ENCODE data around the gene PRKG1.
"Not testable (repeated sequence)": the region's sequence is repeated elsewhere in the genome, so short reads cannot be mapped to it uniquely, and the experiment has no call there.

Gene PRKG1

DNA sequence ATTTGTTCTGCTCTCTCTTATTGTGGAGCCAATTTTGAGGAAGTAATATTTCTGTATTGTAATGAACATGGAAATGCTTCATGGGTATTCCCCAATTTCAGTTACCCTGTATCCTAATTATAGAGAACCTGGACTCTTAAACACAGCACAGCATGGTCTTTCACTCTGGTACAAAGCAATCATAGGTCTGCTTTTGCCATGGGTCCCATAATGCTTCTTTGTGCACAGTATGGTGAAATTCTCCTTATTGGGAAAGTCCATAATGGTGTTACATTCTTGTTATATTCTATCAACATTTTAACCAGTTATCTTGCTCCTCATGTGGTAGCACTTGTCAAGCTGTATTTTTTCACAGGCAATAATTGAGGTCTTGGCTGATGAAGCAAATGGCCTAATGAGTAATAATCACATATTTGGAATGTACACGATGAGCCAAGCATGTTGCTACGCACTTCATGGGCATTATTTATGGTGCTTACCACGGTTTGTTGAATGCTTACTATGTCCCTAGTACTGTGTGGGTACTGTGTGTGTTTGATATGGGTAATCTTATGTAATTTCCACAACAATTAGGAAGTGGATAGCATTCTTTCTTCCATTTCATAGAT is 42.9 kb downstream of the PRKG1 start:
- DNase-seq (ENCODE audit: low read depth, low spot score): no peak

DNA sequence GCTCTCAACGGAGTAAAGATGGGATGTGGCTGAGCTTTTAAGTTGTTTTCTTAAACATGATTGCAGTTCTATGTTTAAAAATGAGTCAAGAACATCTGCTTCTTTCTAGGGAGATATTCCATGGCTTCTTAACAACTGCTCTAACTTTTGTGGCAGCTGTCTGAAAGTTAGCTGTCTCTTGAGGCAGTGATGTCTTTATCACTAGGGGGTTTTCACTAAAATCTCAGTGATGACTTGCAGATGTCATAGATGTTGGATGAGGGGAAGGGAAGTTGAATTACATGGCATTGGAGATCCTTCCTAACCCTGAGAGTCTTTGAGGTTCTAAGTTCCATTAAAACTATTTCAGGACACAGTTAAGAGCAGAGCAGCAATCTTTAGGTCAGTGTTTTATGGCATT is 43.5 kb downstream of the PRKG1 start:
- DNase-seq (ENCODE audit: low read depth, low spot score): no peak

DNA sequence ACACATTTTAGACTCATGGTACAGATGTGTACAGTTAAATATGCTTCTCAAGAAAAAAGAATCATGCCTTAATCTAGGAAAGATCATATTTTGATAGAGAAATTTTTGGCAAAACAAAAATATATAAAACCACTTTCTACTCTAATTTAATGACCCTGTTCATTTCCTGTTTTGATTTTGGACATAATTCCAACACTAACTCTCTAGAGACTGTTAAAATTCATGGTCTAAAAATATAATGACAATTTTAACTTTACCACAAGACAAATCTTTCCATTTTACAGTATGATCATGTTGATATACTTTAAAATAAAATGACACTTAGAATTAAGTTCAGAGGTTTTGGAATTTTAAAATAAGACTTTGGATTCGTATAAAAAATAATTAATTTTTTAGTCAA is 45.2 kb downstream of the PRKG1 start:
- DNase-seq (ENCODE audit: low read depth, low spot score): no peak

DNA sequence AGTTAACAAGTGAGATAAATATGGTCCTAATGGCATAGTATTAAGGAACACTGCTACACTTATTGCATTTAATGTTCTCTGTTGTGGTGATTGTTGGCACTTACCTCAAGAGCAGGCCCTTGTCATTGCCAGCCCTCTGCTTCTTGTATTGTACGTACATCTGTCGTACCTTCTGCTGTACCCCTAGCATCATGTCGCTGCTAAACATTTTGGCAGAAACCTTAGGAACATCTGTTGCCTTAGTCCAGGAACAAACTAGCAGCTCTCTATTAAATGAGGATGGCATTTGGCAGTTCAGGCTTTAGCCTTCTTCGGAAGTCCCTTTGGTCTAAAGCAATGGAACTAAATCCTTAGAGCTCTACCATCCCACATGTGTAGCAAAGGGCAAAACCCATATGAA is 47.6 kb downstream of the PRKG1 start:
- DNase-seq (ENCODE audit: low read depth, low spot score): no peak

DNA sequence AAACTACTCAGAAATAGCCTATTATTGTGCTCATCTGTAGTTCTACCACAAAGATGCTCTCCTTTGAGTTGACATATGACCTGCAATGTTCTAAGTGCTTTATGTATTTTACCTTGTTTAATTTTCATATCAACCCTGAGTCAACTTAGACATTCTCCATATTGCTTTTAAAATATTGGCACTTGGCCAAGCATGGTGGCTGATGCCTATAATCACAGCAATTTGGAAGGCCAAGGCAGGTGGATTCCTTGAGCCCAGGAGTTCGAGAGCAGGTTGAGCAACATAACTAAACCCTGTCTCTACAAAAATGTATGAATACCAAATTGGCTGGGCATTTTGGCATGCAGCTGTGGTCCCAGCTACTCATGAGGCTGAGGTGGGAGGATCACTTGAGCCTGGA is 50.6 kb downstream of the PRKG1 start:
- no peak for DNase-seq (ENCODE audit: low read depth, low spot score)

DNA sequence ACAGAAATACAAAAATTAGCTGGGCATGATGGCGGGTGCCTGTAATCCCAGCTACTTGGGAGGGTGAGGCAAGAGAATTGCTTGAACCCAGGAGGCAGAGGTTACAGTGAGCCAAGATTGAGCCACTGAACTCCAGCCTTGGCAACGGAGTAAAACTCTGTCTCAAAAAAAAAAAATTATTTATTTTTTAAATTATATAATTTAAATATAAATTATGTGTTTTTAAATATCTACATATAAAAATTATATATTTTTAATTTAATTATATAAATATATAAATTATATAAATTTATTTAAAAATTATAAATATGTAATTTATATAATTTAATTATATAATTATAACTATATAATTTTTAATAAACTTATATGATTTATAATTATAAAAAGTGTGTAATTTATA is 51.2 kb downstream of the PRKG1 start:
- no peak for DNase-seq (ENCODE audit: low read depth, low spot score)

DNA sequence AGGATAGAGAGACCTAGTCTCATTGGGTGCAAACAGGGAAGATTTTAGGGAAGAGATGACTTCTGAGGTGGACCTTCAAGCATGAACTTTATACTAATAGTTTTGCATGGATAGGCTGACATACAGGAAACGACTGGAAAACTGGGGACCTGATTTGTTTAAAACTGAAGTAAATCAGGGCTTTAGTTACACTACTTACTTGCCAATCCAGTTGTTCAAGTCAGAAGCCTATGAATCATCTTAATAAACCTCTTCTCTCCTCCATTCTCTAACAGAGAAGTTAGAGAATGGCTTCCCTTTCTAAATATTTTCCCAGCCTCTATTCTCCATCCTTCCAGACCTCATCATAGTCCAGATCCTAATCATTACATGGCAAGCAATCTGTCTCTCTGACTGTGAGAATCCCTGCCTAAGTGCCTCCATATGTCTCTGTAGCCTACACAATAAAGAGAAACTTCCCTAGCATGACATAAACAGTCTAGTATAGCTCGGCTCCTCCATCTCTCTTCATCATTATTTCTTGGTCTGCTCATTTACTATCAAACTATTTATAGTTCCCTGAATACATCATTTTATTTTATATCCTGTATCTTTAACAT is 55.8 kb downstream of the PRKG1 start:
- no peak for DNase-seq (ENCODE audit: low read depth, low spot score)

DNA sequence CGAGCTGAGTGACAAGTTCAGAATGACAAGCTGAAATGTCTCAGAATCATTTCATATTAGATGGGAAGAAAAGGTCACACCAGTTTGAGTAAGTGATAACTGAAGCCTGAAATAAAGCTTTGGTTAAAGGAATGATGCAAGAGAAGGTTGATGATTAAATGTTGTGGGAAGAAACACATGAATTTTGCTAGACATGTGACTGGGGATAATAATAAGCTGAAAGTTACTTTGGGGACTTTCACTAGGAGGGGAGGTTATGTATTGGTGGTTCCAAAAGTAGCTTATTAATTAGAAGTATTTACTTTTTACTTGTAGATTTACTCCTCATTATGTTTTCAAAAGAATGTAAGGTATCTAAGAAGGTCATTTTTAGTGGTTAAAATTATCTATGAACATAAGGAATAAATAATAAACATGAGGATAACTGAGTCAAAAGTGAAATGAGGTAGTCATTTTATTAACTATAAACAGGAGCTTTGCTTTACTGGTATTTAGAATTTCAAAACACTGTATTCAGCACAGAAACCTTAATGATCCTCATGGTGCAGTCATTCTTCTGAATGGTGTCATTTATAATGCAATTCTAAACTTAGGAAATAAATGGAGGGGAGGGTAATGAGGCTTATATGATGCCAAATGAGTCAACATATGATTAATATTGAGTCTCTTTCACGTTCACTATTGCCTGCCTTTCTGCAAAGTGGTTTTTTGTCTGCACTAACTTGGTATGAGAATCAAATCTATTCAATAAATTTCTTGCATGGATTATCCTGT is 63.7 kb downstream of the PRKG1 start:
- DNase-seq (ENCODE audit: low read depth, low spot score): no peak

DNA sequence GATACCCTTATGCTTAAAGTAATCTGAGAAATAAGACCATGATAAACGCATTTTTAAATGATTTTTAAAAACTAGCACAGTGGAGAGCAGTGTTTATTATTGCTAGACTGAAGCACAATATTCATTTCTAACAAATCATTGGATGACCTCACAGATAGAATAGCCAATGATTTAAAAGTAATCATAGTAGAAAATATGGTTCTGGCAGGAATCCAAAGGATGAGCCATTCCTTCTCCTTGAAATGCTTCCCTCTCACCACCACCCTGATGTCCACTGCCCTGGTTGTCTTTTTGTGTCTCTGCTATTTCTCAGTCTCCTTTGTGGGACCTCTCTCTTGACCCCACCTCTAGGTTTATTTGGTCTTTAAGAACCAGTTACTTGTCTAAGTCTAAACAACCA is 64.9 kb downstream of the PRKG1 start:
- DNase-seq (ENCODE audit: low read depth, low spot score): no peak

DNA sequence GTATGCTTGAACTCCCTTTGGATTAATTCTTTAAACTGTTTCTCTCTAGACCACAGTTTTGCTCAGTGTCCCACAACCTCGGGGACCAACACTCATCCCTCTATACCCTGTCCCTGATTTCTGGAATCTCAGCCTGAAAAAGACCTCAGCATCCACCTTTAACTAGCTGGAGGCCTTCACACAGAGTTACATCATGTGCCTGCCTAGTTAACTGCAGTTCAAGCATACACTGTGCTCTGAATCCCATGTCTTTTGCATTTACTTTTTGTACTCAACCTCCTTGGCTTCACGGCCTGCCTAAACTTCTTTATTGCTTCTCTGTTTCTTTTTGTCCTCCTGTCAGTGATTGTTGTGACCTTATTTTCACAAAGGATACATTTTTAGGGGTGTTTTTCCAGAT is 66.7 kb downstream of the PRKG1 start:
- DNase-seq (ENCODE audit: low read depth, low spot score): no peak

DNA sequence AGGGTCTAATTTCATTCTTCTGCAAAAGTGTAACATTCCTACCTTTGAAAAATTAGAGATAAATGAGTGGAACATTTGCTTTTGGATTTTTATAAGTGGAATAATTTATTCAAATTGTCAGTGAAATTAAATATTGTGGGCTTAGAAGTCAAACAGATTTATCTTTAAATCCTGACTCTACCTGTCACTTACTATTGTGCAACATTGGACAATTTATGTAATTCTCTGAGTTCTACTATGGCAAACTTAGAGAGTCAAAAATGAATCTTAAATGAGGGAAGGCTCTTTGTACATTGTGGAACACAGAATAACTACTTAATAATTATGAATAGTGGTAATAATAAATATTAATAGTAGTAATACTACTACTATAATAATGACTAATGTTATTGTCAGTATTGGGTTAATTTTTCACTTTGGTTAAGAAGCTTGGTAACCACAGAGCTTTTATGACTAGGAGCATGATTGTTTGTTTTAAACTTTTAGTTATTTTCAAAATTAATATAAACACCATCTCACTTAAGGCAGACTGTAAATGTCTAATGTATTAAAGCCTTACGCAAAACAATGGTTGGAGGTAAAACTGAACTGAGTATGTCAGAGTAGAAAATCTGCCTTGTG is 70.0 kb downstream of the PRKG1 start:
- DNase-seq (ENCODE audit: low read depth, low spot score): no peak

DNA sequence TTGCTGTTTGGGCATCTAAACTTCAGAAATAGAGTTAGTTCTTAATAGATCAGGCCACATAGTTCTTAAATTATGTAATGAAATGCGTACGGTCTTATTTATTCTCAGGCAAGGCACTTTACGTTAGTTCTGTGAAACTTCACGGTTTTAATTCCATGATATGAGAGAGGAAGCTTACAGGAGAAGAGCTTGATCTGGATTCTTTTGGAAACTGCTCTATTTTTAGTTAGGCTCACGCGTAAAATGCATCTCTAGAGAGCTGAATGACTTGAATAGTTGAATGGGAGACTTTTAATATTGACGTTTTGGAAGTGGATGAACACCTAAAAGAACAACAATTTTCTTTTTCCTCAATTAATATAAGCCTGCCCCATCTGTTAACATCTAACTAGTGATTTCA is 71.1 kb downstream of the PRKG1 start:
- DNase-seq (ENCODE audit: low read depth, low spot score): no peak

DNA sequence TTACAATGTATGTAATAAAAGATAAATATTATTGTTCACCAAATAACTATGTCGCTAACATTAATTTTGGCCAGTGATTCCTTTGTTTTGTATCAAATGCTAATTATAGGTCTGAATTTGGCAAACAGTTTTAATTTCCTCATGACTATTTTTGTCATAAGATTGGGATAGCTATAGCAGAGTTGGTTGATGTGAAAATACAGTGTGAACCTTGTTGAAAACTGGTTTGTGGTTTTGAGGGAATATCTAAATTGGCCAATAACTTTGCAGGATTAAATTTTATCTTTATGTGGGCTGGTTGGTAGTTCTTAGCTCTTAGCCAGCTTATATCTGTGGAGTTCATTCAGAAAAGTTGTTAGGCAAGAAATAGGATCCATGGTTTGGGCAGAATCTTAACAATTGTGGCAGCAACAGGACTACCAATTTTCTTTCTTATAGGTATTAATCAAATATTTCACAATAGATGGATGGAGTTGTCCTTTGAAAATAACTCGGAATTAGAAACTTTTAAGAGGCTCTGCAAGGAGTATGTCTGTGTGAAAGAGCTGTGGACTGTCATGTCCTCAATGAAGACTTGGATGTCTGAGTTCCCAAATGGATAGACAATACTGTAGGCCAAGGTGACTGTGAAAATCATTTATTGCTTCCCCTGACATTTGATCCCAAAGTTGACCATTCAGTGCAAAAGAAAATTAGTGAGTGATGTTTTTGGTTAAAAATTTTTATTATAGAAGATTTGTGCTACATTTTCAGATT is 73.5 kb downstream of the PRKG1 start:
- no peak for DNase-seq (ENCODE audit: low read depth, low spot score)

DNA sequence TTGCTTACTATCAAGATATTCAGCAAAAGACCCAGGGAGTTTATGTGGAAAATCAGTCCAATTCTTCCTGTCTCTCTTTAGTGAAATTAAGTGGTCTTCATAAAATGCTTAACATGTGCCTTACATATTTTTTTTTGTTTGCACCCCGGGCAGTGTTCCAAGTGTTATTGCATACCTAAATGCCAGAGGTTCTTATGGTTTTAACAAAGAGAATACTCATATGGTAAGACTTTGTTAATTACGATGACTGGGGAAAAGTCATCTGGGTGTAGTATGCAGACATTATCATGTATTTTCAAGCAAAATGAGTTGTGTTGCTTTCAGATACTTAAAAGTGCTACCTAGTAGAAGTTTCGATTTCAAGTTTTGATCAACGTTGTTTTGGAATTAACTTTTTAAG is 82.6 kb downstream of the PRKG1 start:
- no peak for DNase-seq (ENCODE audit: low read depth, low spot score)

DNA sequence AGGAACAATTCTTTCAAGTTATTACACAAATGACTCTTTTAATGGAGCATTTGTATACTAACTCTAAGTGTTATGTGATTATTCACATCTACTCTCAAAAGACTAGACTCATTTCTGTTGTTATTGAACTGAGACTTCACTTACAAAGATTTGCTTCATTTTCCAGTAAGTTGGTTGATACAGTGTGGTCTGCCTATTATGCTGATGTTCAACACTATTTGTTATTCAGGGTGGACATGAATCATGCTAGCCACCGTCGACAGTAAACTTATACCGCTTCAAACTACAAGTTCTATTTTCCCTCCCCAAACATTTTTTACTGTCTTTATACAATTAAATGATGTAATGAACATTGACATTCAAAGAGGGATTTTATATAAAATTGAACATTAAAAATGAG is 84.5 kb downstream of the PRKG1 start:
- DNase-seq (ENCODE audit: low read depth, low spot score): no peak

DNA sequence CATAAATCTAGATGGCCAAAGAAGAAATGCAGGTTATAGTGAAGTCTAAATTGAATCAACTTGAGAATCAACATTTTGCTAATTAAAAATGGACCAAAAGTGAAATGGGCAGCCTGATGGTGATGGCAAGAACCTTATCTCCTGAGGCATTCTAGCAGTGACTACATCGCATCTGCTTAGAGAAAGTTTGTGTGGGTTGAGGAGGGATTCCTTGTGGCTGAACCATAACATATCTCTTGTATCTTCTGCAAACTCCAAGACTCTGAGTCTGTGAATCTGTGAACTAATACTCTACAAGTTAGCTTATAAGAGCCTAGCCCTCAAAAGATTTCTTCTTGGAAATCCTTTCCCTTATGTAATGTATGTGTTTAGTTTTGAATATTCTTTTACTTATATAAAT is 85.6 kb downstream of the PRKG1 start:
- DNase-seq (ENCODE audit: low read depth, low spot score): no peak

DNA sequence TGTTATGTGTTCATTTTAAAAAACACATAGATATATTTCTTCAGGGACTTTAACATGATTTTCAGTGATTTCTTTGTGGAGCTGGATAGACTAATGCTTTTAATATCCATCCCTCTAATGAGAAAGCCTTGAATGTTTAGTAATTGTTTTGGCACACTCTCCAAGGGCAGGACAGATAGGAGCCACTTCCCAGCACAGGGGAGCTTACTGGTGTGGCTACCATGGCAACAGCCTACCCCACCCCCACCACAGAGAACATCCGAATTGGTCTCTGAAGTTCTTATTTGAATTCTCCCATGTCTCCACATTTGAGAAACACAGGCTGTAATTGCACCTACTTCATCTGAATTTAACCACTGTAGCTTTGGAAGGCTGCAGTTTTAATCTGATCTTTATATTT is 87.7 kb downstream of the PRKG1 start:
- DNase-seq (ENCODE audit: low read depth, low spot score): peak; percentile 20

DNA sequence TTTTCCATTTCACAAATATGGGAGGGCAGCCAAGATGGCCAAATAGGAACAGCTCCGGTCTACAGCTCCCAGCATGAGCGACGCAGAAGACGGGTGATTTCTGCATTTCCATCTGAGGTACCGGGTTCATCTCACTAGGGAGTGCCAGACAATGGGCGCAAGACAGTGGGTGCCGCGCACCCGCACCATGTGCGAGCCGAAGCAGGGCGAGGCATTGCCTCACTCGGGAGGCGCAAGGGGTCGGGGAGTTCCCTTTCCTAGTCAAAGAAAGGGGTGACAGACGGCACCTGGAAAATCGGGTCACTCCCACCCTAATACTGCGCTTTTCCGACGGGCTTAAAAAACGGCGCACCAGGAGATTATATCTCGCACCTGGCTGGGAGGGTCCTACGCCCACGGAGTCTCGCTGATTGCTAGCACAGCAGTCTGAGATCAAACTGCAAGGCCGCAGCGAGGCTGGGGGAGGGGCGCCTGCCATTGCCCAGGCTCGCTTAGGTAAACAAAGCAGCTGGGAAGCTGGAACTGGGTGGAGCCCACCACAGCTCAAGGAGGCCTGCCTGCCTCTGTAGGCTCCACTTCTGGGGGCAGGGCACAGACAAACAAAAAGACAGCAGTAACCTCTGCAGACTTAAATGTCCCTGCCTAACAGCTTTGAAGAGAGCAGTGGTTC is 89.2 kb downstream of the PRKG1 start:
- not testable (repeated sequence) for DNase-seq (ENCODE audit: low read depth, low spot score)

DNA sequence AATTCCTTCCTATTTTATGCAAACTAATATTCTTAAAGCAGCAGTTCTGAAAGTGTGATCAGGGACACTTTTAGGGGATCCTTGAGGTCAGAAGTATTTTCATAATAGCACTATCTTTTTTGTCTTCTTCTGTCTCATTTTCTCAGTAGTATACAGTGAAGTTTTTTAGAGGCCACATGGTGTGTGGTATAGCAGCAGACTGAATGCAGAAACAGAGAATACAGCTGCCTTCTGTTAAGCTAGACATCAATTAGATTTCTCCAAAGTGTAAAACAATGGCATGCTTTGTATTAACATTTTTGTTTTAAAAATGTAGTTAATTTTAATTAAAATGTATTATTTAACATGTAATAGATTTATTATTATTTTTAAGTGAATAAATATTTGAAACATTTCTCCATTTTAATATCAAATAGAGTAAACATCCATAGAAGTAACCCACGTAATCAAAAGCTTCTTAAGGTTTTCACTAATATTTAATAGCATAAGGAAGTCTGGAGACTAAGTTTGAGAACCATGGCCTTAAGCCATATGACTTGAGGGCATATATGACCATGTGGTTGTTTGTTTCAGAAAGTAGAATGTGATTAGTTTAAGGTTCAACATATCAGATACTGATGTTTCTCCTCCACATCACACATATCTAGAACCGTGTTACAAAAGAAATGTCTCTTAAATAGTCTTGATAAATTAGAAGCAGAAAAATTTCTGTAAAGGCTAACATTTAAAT is 94.0 kb downstream of the PRKG1 start:
- DNase-seq (ENCODE audit: low read depth, low spot score): no peak

DNA sequence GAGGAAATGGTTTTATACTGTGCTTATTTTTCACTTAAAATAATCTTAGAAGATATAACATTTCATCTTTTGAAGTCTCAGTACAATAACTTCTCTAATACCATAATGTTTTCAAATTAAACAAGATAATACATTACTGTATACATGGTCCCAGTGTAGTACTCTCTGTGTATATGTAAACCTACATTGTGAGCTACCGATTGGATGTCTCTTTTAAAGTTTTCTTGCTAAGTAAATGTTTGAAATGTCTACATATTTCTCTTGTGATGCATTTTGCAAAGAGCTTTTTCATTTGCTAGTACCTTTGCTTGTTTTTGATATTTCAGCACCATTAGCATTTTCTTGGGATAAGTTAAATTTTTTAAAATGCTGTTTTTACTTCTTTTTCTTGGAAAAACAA is 94.8 kb downstream of the PRKG1 start:
- no peak for DNase-seq (ENCODE audit: low read depth, low spot score)
